Cardiac fibroblast (primary cell): ENCODE data around the gene SLC16A8.
A peak's percentile ranks its signal among the peaks of the same experiment; 100 is the strongest.

Experiments used
- DNase-seq, 2 donors: peaks; one replicate each; pipeline versions ENCODE4 v3.0.0 to v3.0.0-alpha.2; 2010; ENCODE audit warnings: low read depth in 2 of 2
- H3K4me3 ChIP-seq, 2 donors: replicated peaks in 1 of 2; 1 replicate in 1 of 2; 2 replicates in 1 of 2; pipeline ENCODE4 v1.5.1; 2011; ENCODE audit warnings: low read depth in 2 of 2, low read length in 2 of 2, mild to moderate bottlenecking in 2 of 2, moderate library complexity in 1 of 2
- TF ChIP-seq, protein P1 (sequence below): IDR thresholded peaks from one replicate; pipeline ENCODE4 v1.5.1; 2011; ENCODE audit warnings: low read depth, mild to moderate bottlenecking, low read length, inconsistent platforms

SLC16A8 gene

DNA sequence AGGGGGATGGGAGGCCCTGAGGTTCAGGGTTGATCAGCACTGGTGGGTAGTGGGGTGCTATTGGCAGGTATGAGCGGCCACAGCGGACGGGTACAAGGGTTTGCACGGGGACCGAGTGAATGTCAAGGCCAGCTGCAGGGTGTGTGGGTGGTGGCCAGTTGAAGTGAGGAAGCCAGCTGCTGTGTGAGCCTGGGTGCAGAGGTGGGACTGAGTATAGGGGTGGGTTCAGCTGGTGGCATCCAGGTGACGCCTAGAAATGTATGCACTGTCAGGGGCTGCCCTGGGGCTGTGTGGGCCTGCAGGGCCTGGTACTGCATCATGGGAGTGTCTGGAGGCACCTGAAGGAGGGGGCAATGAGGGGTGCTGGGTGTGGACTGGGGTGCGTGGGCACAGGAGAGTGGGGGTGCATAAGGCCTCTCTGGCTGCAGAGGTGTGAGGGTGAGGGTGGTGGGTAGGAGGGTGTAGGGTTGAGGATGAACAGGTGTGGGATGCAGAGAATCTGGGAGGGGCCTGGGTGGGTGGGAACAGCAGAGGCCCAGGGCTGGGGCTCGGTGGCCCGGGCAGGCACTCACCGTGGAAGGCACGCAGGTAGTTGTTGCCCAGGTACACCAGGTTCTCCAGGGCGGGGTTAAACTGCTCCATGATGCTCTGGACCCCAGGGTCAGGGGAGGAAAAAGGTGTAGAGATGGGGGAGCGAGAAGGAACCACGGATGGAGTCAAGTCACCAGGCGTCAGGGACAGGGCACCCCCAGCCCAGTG lies 24.8 kb upstream of the SLC16A8 start:
- no peak for DNase-seq
- H3K4me3 ChIP-seq = no peak overlapping the region
- TF ChIP-seq, protein P1, sequence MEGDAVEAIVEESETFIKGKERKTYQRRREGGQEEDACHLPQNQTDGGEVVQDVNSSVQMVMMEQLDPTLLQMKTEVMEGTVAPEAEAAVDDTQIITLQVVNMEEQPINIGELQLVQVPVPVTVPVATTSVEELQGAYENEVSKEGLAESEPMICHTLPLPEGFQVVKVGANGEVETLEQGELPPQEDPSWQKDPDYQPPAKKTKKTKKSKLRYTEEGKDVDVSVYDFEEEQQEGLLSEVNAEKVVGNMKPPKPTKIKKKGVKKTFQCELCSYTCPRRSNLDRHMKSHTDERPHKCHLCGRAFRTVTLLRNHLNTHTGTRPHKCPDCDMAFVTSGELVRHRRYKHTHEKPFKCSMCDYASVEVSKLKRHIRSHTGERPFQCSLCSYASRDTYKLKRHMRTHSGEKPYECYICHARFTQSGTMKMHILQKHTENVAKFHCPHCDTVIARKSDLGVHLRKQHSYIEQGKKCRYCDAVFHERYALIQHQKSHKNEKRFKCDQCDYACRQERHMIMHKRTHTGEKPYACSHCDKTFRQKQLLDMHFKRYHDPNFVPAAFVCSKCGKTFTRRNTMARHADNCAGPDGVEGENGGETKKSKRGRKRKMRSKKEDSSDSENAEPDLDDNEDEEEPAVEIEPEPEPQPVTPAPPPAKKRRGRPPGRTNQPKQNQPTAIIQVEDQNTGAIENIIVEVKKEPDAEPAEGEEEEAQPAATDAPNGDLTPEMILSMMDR = no peak

DNA sequence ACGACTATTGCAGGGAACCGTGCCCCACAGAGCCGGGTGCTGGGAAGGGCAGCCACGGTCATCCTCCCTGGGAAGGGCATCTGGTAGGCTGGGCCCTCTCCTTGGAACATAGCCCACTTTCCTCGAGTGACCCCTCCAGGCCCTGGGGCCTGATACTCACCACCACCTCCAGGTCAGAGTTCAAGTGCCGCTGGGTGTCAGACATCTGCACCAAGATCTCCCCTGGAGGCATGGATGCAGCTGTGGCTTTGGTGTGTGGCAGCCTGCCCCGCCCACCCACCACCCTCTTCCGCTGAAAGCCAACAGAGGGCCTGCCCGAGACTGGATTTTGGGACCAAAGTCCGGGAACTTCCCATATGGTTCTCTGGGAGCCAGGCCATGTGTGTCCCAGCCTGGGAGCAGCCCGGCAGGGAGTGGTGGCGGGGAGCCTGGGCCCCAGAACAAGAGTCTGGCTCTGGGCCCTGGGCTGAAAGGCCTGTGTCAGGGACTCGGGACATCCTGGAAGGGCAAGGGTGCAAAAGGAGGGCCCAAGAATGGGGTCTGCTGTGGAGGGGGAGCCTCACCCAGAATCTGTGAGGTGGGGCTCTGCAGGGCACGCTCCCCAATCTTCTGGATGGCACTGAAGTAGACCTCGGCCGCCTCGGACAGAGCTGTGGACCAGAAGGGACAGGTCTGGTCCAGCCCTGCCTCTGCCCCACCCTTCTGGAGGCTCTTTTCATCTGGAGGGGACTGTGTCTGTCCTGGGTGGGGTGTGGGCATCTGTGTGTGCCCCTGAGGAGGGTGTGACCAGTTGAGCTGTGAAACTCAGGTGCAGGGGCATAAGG lies 23.9 kb upstream of the SLC16A8 start:
- TF ChIP-seq, protein P1 = no peak
- H3K4me3 ChIP-seq = no peak overlapping the region
- DNase-seq = no peak

DNA sequence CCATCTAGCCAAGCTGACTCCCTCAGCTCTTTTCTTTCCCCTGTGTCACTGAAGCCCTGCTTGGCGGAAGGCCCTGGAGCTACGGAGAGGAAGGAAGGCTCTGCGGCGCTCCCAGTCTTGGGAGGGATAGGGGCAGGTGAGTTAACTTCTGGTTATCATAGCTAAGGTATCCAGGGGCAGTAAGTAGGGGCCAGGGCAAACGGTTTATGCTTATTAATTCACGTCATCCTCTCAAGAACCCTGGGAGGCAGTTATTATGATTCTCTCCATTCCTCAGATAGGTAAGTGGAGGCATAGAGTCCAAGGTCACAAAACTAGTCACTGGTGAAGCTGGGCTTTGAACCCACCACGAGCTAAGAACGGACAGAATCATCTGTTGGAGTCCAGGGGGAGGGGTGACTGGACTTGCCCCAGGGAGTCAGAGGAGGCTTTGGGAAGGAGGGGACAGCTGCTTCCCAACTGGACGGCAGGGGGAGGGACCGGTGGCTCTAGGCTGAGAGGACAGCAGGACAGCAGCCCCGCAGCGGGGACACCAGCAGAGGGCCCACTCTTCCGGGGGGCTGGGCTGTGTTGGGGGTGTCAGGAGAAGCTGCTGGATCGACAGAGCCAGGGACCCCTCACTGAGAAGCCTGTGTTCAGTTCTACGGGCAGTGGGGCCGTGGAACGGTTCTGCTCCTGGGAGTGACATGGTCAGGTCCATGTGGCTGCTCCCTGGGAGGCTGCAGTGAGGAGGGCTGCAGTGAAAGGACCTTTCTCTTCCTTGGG lies 23.0 kb upstream of the SLC16A8 start:
- H3K4me3 ChIP-seq = no peak overlapping the region
- DNase-seq = no peak
- TF ChIP-seq, protein P1 = no peak

DNA sequence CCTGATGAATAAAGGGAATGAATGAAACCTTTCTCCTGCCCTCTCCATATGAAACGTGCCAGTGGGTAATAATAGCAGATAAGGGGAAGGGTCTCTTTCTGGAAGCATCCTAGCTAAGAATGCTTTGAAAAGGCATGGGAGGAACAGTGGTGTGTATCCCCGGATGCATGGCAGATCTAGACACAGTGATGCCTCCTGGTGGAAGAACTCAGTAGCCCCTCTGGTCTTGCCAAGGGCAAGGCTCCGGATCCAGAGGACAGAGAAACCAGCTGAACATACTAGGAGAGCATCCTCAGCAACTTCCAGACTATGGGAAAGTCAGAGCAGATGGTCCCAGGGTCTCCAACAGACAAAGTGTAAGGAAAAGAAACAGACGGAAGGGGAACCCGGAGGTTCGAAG lies 20.1 kb upstream of the SLC16A8 start:
- TF ChIP-seq, protein P1 = peak; percentile 46
- peak; percentile 25 to 38 for DNase-seq
- no peak overlapping the region for H3K4me3 ChIP-seq

DNA sequence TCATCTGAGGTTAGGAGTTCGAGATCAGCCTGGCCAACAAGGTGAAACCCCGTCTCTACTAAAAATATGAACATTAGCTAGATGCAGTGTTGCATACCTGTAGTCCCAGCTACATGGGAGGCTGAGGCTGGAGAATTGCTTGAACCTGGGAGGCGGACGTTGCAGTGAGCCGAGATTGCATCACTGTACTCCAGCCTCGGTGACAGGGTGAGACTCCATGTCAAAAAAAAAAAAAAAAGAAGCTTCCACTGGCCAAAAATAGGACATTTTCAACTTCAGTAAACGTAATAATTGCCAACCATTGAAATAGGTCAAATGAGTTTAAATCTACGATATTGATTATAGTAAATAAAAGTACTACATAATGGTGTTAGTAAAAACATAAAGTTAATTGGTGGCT lies 19.7 kb upstream of the SLC16A8 start:
- TF ChIP-seq, protein P1 = no peak
- H3K4me3 ChIP-seq = no peak overlapping the region
- no peak for DNase-seq

DNA sequence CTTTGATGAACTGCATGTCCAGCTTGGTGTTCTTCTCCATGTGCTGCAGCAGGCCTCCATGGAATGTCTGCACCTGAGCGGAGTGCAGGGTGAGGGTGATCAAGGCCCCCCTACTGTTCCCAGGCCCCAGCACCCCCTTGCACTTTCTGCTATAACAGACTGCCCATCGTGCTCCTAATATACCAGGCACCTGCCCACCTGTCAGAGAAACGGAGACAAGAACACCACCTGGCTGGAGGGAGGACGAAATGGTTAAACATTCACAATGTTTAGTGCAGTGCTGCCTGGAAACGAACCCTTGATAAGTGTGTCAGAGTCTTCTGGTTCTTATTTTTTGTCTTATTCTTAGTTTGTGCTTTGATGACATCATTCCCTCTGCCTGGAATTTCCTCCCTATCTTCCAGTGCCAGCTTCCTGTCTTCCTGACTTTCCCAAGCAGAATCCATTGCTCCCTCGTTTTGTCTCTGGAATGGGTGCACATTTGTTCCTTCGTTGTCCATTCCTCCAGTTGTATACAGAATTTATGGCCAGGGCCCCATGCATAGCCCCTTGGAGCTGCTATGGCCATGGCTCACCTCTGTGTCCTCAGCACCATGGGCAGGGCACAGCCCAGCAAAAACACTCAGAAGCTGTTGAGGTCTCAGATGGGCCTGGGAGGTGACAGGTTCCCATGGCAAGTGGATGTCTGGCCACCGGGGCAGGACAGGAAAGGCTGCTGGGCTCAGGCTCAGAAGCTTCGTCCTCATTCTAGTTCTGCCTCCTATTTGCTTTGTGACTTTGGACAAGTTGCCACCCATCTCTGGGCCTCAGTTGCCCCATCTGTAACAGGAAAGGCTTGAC lies 14.6 kb upstream of the SLC16A8 start:
- TF ChIP-seq, protein P1 = no peak
- peak; percentile 46 to 76 for DNase-seq
- no peak overlapping the region for H3K4me3 ChIP-seq
